OCI-LY1 (cell line): ENCODE results near the gene TRMT61A.

Experiments
- CTCF ChIP-seq: fragments of 200-600 bp; sonication (generic), shearing (Covaris generic); IDR thresholded peaks from 2 replicates; pipeline ENCODE4 v1.5.1; 2017; ENCODE audit warnings: mild to moderate bottlenecking, antibody characterized with exemption, low read length, moderate library complexity, mixed read lengths
- EZH2 ChIP-seq: fragments of 200-600 bp; sonication (generic), shearing (Covaris generic); IDR thresholded peaks from 2 replicates; pipeline ENCODE4 v1.8.0; 2017; ENCODE audit warnings: borderline replicate concordance, mixed run types, mild to moderate bottlenecking, antibody characterized with exemption, low read length, moderate library complexity, mixed read lengths

DNA sequence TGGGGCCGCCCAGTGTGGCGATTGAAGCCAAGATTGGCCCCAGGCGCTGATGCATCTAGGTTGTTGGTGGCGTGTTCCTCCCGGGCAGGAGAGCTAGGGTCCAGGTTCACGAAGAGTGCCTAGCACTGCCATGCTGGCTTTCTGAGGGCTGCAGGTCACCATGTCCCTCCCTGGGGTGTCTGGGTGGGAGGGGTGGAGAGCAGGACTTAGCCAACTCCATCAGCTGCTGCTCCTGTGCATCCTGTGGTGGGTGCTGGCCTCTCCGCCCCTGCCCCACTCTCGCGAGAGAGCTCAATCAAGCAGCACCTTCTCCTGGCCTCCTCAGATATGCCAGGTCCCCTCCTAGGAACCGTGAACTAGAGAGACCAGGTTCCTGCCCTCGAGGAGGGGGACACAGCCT is 1.8 kb downstream of the TRMT61A start:
- TF ChIP-seq CTCF (no peak), EZH2 (no peak)
